ENCODE results near the gene HOXC6.
A peak's percentile ranks its signal among the peaks of the same experiment; 100 is the strongest.

The HOXC6 gene

GRCh38 chr12:54002915-54003389 is 25.3 kb upstream of the HOXC6 start:
- no peak for DNase-seq

GRCh38 chr12:54003625-54004024 is 24.6 kb upstream of the HOXC6 start:
- DNase-seq: no peak

- no peak for DNase-seq
Observed at GRCh38 chr12:54004063-54004840, 24.0 kb upstream of the HOXC6 start.

- no peak for DNase-seq
Observed at GRCh38 chr12:54004841-54005530, 23.3 kb upstream of the HOXC6 start.

GRCh38 chr12:54005531-54005852 is 22.7 kb upstream of the HOXC6 start:
- DNase-seq: no peak

- peak; percentile 38 for DNase-seq
Observed at GRCh38 chr12:54005853-54006558, 22.2 kb upstream of the HOXC6 start.

GRCh38 chr12:54006559-54007220 is 21.6 kb upstream of the HOXC6 start:
- DNase-seq: no peak

GRCh38 chr12:54007538-54008259 is 20.5 kb upstream of the HOXC6 start:
- no peak for DNase-seq

- DNase-seq: no peak
Observed at GRCh38 chr12:54008260-54008552, 20.0 kb upstream of the HOXC6 start.

GRCh38 chr12:54009171-54010052 is 18.8 kb upstream of the HOXC6 start:
- DNase-seq: no peak

GRCh38 chr12:54010053-54010971 is 17.9 kb upstream of the HOXC6 start:
- DNase-seq: no peak

- DNase-seq: no peak
Observed at GRCh38 chr12:54010972-54011664, 17.1 kb upstream of the HOXC6 start.

GRCh38 chr12:54011665-54012532 is 16.3 kb upstream of the HOXC6 start:
- no peak for DNase-seq

- no peak for DNase-seq
Observed at GRCh38 chr12:54012631-54013409, 15.4 kb upstream of the HOXC6 start.

GRCh38 chr12:54014377-54015017 is 13.7 kb upstream of the HOXC6 start:
- no peak for DNase-seq

GRCh38 chr12:54015018-54015931 is 13.0 kb upstream of the HOXC6 start:
- DNase-seq: no peak
